ENCODE measurements around the gene AMN.

DNA sequence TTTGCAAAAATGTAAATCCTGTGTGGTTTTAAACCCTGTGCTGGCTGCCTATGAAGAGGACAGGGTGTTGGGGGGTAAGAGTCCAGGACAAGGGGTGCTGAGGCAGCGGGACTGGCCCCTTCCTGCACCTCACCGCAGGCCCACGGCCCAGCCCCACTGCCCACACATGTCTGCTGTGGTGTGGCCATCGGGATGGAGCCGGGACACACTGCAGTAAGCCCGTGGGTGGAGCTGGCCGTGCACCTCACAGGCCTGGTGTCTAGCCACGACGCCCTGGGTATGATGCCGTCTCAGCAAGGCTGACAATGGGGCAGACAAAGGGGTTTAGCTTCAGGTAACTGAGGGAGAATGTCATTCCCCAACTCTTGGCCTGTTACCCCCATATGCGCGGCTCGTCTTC, 19.6 kb downstream of the AMN start:
- TF ChIP-seq POLR2A (IDR thresholded peaks at IDR 0.05): no peak
- TF ChIP-seq, protein P1, sequence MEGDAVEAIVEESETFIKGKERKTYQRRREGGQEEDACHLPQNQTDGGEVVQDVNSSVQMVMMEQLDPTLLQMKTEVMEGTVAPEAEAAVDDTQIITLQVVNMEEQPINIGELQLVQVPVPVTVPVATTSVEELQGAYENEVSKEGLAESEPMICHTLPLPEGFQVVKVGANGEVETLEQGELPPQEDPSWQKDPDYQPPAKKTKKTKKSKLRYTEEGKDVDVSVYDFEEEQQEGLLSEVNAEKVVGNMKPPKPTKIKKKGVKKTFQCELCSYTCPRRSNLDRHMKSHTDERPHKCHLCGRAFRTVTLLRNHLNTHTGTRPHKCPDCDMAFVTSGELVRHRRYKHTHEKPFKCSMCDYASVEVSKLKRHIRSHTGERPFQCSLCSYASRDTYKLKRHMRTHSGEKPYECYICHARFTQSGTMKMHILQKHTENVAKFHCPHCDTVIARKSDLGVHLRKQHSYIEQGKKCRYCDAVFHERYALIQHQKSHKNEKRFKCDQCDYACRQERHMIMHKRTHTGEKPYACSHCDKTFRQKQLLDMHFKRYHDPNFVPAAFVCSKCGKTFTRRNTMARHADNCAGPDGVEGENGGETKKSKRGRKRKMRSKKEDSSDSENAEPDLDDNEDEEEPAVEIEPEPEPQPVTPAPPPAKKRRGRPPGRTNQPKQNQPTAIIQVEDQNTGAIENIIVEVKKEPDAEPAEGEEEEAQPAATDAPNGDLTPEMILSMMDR (IDR thresholded peaks at IDR 0.05): no peak

Data from ovary (tissue), 3 donors.